Spleen (tissue), 11 donors: ENCODE measurements around the gene CAMK1D. TPM values are rescaled to one million over a fixed set of nuclear protein-coding genes. Genes with fewer than 3 reads are reported as not detected.

Experiments
- DNase-seq: peaks from one replicate; pipeline ENCODE4 v3.0.0-alpha.2; 2020
- H3K27ac ChIP-seq, 8 donors: fragments of 200-600 bp; sonication (generic) in 7 of 8; 1 replicate in 4 of 8; 2 replicates in 4 of 8; pipeline versions ENCODE4 v1.5.0 to v1.8.0; 2016 to 2021; ENCODE audit warnings: inconsistent platforms in 4 of 8, mild to moderate bottlenecking in 4 of 8, moderate library complexity in 1 of 8
- H3K27me3 ChIP-seq, 7 donors: fragments of 200-600 bp; sonication (generic) in 6 of 7; replicated peaks in 1 of 7; 1 replicate in 4 of 7; 2 replicates in 3 of 7; pipeline versions ENCODE4 v1.5.0 to v1.8.0; 2016 to 2021; ENCODE audit warnings: inconsistent platforms in 3 of 7, mild to moderate bottlenecking in 1 of 7
- H3K36me3 ChIP-seq, 6 donors: fragments of 200-600 bp; sonication (generic) in 5 of 6; 1 replicate in 4 of 6; 2 replicates in 2 of 6; pipeline versions ENCODE4 v1.5.0 to v1.8.0; 2016 to 2021; ENCODE audit warnings: inconsistent platforms in 2 of 6
- H3K4me1 ChIP-seq, 6 donors: fragments of 200-600 bp; sonication (generic) in 5 of 6; 1 replicate in 3 of 6; 2 replicates in 3 of 6; pipeline versions ENCODE4 v1.5.0 to v1.8.0; 2016 to 2021; ENCODE audit warnings: inconsistent platforms in 3 of 6
- H3K4me3 ChIP-seq, 8 donors: fragments of 200-600 bp; sonication (generic) in 7 of 8; 1 replicate in 4 of 8; 2 replicates in 4 of 8; pipeline versions ENCODE4 v1.5.0 to v1.8.0; 2016 to 2021; ENCODE audit warnings: inconsistent platforms in 4 of 8, mild to moderate bottlenecking in 4 of 8, moderate library complexity in 2 of 8
- H3K9me3 ChIP-seq, 8 donors: fragments of 200-600 bp; sonication (generic) in 7 of 8; 1 replicate in 4 of 8; 2 replicates in 4 of 8; pipeline versions ENCODE4 v1.5.0 to v1.8.0; 2016 to 2021; ENCODE audit warnings: inconsistent platforms in 4 of 8
- CTCF ChIP-seq, 11 experiments: fragments of 200-600 bp in 7 of 11; fragments of 450-650 bp in 4 of 11; sonication (generic) in 4 of 11; IDR thresholded peaks in 8 of 11; conservative IDR thresholded peaks in 3 of 11; 1 replicate in 7 of 11; 2 replicates in 4 of 11; pipeline versions ENCODE4 v1.4.0 to v1.8.0; 2016 to 2021; ENCODE audit warnings: antibody characterized with exemption in 11 of 11, inconsistent platforms in 4 of 11, mild to moderate bottlenecking in 1 of 11
- POLR2A ChIP-seq, 3 donors: fragments of 450-650 bp; IDR thresholded peaks; one replicate each; pipeline ENCODE4 v1.5.1; 2017; ENCODE audit warnings: antibody characterized with exemption in 3 of 3, mild to moderate bottlenecking in 1 of 3
- POLR2AphosphoS5 ChIP-seq, 3 donors: sonication (generic); formaldehyde crosslinking; IDR thresholded peaks; one replicate each; pipeline ENCODE4 v1.5.1; 2017; ENCODE audit warnings: antibody characterized with exemption in 3 of 3
- WGBS, 5 donors: extraction: QIAGEN DNeasy Blood & Tissue Kit in 3 of 5; methylation state at CpG; one replicate each; pipeline versions ENCODE4 v1.1.5 to v1.1.7; 2013 to 2018; 5-methylcytosine and 5-hydroxymethylcytosine counted together
- intact Hi-C: fragments of 100-400 bp; cut with DNase I; formaldehyde crosslinking; loops from one replicate; pipeline ENCODE4 v1.15.0; 2023; ENCODE audit warnings: low total_unique reads
- polyA plus RNA-seq, 3 donors: library from polyadenylated mRNA; stranded (reverse); fragments of 200-250 nt; gene quantifications; one replicate each; pipeline ENCODE4 v1.2.1, GENCODE V29; 2013
- total RNA-seq, 7 donors: library from RNA; depleted of rRNA in 3 of 7; stranded (reverse); fragments of >200 nt in 3 of 7; fragmentation: NEBNext Ultra II Directional in 4 of 7; extraction: Animal tissue kit (Norgen Biotek cat#: 25700) in 4 of 7; gene quantifications; one replicate each; pipeline versions ENCODE4 v1.1.0 to v1.2.1, GENCODE V29; 2016 to 2021
- donor health status: healthy with polysubstance abuse.
- donor health status: DM: no; HTN: no; CAD: no; lungs with moderate emphysema.
- donor health status: DM: no; HTN: no; CAD: no.
- donor health status: Bipolar disorder and iron deficiency.
- donor health status: healthy.
- donor health status: DM: no; HTN: no; CAD: no.
- donor health status: DM: yes; HTN: yes; CAD: no.

The CAMK1D gene
- total and polyA plus RNA-seq, 10 donors, result 6.8 to 34.5 (median 20.0) TPM

DNA sequence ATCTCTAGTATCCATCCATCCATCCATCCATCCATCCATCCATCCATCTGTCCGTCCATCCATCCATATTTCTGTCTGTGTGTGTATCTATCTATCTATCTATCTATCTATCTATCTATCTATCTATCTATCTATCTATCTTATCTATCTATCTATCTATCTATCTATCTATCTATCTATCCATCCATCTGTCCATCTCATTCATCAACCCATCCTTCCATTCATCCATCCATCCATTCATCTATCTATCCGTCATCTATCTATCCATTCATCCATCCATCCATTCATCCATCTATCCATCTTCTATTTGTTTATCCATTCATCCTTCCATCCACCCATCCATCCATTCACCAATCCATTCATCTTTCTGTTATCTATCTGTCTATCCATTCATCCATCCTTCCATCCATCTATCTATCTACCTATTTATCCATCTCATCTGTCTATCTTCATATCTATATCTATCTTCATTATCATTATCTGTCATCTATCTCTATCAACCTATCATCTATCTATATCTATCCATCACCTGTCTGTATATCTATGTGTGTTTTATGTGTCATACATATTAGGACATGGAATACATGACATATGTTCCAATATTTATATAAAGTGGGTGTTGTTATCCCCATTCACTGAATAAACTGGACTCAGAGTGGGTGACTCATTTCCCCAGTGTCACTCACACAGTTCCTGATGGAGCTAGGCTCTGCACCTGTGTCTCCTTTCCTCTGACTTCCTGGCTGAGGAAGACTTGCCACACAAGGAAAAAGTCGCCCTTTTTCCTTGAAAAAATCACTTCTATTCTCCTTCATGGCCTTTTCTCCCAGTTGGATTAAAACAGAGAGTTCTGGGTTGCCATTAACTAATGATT is 452.1 kb downstream of the CAMK1D start:
- intact Hi-C loops, result no loop called here
- Histone ChIP-seq H3K36me3 (peaks cover 0 to 18% (median 0%) of the 10 kb centered on the region in 6 donors), H3K27me3 (no peaks in the 10 kb centered on the region)

GRCh38 chr10:12803776-12804175 is 454.4 kb downstream of the CAMK1D start:
- intact Hi-C loops, result no loop called here
- H3K27me3 ChIP-seq, result no peaks in the 10 kb centered on the region
- H3K4me3 ChIP-seq, result no peak overlapping the region
- TF ChIP-seq POLR2AphosphoS5 (IDR thresholded peaks at IDR 0.05) (no peak), POLR2A (IDR thresholded peaks at IDR 0.05) (no peak), CTCF (IDR thresholded peaks at IDR 0.05 in 8 of 11, conservative IDR thresholded peaks at IDR 0.05 in 3 of 11) (no peak)
- no peak overlapping the region for H3K27ac ChIP-seq
- no peak for DNase-seq
- H3K4me1 ChIP-seq, result no peaks in the 10 kb centered on the region
- peaks cover 0 to 25% (median 0%) of the 10 kb centered on the region in 6 donors for H3K36me3 ChIP-seq
- 79 to 89% (median 86%) methylated on average over 4 of the region's 4 CpGs for WGBS, 5 donors
- no peaks in the 10 kb centered on the region for H3K9me3 ChIP-seq

More for the DNA sequence above, 452.1 kb downstream of the CAMK1D start:
- 84 to 92% (median 86%) methylated on average over 3 of the region's 3 CpGs for WGBS, 5 donors
- H3K27ac ChIP-seq, result no peak overlapping the region
- no peak for DNase-seq
- no peak overlapping the region for H3K4me3 ChIP-seq
- H3K9me3 ChIP-seq, result no peaks in the 10 kb centered on the region
- TF ChIP-seq POLR2A (IDR thresholded peaks at IDR 0.05) (no peak), CTCF (IDR thresholded peaks at IDR 0.05 in 8 of 11, conservative IDR thresholded peaks at IDR 0.05 in 3 of 11) (no peak), POLR2AphosphoS5 (IDR thresholded peaks at IDR 0.05) (no peak)
- no peaks in the 10 kb centered on the region for H3K4me1 ChIP-seq

DNA sequence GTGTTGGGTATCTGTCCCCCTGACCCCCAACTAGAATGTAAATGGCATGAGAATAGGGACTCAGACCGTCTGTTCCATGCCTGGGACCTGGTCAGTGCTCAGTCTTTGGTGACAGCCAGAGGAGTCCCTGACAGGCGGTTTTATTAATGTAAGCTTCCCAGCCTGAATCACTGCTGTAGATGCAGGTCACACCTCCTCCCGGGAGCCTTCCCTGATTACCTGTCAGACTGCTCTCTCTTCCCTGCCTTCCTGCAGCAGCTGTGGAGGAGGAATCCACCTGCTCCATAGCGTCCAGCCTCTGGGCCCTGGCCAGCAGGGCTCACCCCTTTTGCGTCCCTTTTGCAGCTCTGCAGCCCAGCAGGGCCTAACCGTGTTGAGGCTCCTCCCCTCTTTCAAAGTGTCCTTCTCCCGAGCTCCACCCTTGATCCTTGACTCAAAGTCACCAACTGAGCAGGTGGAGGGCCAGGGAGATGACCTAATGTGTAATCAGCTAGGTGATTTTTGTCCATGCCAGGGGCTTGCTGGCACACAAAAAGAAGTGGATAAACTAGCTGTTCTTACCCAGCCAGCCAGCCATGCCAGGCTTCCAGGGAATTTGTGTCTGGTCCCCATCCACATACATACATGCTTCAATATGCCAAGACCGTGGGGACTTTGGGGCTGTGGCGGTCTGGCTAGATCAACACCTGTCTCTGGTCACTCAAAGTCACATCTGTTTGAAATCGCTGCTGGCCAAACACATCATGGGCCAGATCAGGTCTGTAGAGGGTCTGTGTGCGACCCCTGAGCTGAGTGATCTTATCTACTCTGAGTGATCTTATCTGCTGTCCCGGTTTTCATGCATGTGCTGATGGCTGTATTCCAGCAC is 457.1 kb downstream of the CAMK1D start:
- intact Hi-C loops, result no loop called here
- Histone ChIP-seq H3K27me3 (no peaks in the 10 kb centered on the region), H3K9me3 (no peaks in the 10 kb centered on the region), H3K4me3 (no peak overlapping the region), H3K4me1 (no peaks in the 10 kb centered on the region), H3K36me3 (peaks cover 0 to 25% (median 0%) of the 10 kb centered on the region in 6 donors), H3K27ac (no peak overlapping the region)
- WGBS, 5 donors, result 85 to 91% (median 88%) methylated on average over 12 of the region's 12 CpGs
- DNase-seq, result no peak
- no peak for TF ChIP-seq POLR2AphosphoS5 (IDR thresholded peaks at IDR 0.05)
- no peak for TF ChIP-seq CTCF (IDR thresholded peaks at IDR 0.05 in 8 of 11, conservative IDR thresholded peaks at IDR 0.05 in 3 of 11)
- no peak for TF ChIP-seq POLR2A (IDR thresholded peaks at IDR 0.05)
